ENCODE data around the gene ATP5ME.
"Not testable (repeated sequence)": the region's sequence is repeated elsewhere in the genome, so short reads cannot be mapped to it uniquely, and the experiment has no call there.

ATP5ME gene

DNA sequence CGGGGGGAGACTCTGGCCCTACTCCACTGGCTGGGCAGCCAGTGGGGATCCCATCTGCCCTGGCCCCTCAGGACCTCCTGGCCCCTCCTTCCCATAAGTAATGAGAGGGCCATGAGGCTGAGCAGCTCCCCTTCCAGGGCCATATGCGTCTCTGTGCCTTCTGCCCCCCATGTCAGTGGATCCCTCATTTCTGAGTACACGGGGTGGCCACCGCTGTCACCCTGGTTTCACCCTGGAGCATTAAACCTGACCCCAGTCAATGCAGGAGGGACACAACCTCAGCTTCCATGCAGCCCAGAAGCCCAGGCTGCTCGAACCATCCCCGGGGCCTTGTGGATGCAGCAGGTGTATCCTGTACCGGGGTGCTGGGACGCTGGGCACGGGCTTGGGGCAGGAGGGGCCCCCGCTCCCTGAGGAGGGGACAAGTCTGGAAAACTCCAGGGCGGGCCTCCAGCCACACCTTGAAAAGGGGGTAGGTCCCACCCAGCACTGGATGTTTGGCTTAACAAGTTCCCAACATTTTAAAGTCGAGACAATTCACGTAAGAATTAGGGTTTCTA is 24.2 kb downstream of the ATP5ME start:
- Mint-ChIP-seq H3K27ac (no peak overlapping the region), H3K4me1 (no peaks in the 10 kb centered on the region), H3K9me3 (peaks cover 4% of the 10 kb centered on the region), H3K27me3 (peaks cover 72% of the 10 kb centered on the region), H3K4me3 (no peak overlapping the region), H3K36me3 (no peaks in the 10 kb centered on the region)
- no peak for ATAC-seq

DNA sequence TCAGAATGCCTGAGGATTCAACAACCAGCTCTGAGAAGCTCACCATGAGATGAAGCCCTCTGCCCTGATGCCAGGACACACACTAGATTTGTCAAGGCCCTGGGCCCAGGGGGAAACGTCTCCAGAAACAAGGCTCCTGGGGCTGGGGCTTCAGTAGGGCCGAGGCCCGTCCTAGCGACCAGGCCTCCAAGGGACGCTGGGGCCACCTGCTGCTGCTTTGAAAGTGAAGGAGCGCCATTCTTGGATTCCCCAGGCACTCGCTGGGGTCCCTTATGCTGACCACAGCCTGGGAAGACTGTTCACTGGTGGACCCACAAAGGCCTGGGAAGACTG is 24.8 kb downstream of the ATP5ME start:
- ATAC-seq: no peak
- Mint-ChIP-seq H3K9me3 (peaks cover 6% of the 10 kb centered on the region), H3K4me1 (no peaks in the 10 kb centered on the region), H3K27me3 (peaks cover 72% of the 10 kb centered on the region), H3K36me3 (no peaks in the 10 kb centered on the region), H3K27ac (no peak overlapping the region), H3K4me3 (no peak overlapping the region)

GRCh38 chr4:648579-649292 is 25.3 kb downstream of the ATP5ME start:
- H3K36me3 Mint-ChIP-seq: no peaks in the 10 kb centered on the region
- no peak for ATAC-seq
- H3K4me1 Mint-ChIP-seq: no peaks in the 10 kb centered on the region

GRCh38 chr4:647481-647880 is 26.6 kb downstream of the ATP5ME start:
- no peak for ATAC-seq
- no peak overlapping the region for H3K4me3 Mint-ChIP-seq
- H3K4me1 Mint-ChIP-seq: no peaks in the 10 kb centered on the region
- peaks cover 6% of the 10 kb centered on the region for H3K9me3 Mint-ChIP-seq
- H3K36me3 Mint-ChIP-seq: no peaks in the 10 kb centered on the region
- H3K27me3 Mint-ChIP-seq: peaks cover 54% of the 10 kb centered on the region
- H3K27ac Mint-ChIP-seq: no peak overlapping the region

More at GRCh38 chr4:648579-649292, 25.3 kb downstream of the ATP5ME start:
- H3K27ac Mint-ChIP-seq: no peak overlapping the region
- peaks cover 6% of the 10 kb centered on the region for H3K9me3 Mint-ChIP-seq
- H3K4me3 Mint-ChIP-seq: no peak overlapping the region
- H3K27me3 Mint-ChIP-seq: peaks cover 67% of the 10 kb centered on the region

GRCh38 chr4:646460-646859 is 27.6 kb downstream of the ATP5ME start:
- Mint-ChIP-seq H3K27me3 (peaks cover 49% of the 10 kb centered on the region), H3K4me1 (no peaks in the 10 kb centered on the region), H3K9me3 (peaks cover 6% of the 10 kb centered on the region), H3K27ac (no peak overlapping the region), H3K4me3 (no peak overlapping the region), H3K36me3 (no peaks in the 10 kb centered on the region)
- no peak for ATAC-seq

- not testable (repeated sequence) for H3K4me1 Mint-ChIP-seq, H3K4me3 Mint-ChIP-seq, ATAC-seq, H3K36me3 Mint-ChIP-seq, H3K27ac Mint-ChIP-seq, H3K9me3 Mint-ChIP-seq
- H3K27me3 Mint-ChIP-seq: peaks cover 66% of the 10 kb centered on the region
Measured at GRCh38 chr4:642366-642765, 31.7 kb downstream of the ATP5ME start.

GRCh38 chr4:637536-638280 is 36.4 kb downstream of the ATP5ME start:
- no peak for ATAC-seq
- no peak overlapping the region for H3K4me3 Mint-ChIP-seq

DNA sequence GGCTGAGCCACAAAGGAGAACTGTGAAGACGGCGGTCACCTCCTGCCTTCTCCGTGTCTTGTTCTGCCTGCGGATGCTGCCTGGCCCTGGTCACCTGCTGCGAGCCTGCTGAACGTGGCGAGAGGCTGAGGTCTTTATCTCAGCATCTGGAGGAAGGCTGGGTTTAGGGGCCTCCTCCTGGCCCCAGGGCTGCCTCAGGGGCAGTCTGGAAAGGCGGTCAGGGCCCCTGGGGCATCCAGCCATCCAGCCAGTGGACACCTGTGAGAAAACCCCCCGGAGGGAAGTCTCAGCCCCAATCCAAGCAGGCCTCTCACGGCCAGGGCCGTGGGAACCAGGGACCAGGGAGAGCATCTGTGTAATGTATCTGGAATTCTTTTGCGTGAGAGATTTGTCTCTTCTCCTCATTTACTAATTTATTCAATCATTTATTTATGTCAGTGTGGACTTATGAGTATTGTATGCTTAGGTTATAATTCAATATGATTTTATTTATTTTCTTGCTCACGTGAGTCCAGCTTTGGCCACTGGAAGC is 37.4 kb downstream of the ATP5ME start:
- Mint-ChIP-seq H3K4me1 (no peaks in the 10 kb centered on the region), H3K36me3 (no peaks in the 10 kb centered on the region), H3K27me3 (peaks cover 61% of the 10 kb centered on the region), H3K27ac (no peak overlapping the region), H3K9me3 (peaks cover 12% of the 10 kb centered on the region), H3K4me3 (no peak overlapping the region)
- no peak for ATAC-seq

More at GRCh38 chr4:637536-638280, 36.4 kb downstream of the ATP5ME start:
- Mint-ChIP-seq H3K27me3 (peaks cover 61% of the 10 kb centered on the region), H3K9me3 (peaks cover 8% of the 10 kb centered on the region), H3K4me1 (no peaks in the 10 kb centered on the region), H3K36me3 (no peaks in the 10 kb centered on the region), H3K27ac (no peak overlapping the region)

DNA sequence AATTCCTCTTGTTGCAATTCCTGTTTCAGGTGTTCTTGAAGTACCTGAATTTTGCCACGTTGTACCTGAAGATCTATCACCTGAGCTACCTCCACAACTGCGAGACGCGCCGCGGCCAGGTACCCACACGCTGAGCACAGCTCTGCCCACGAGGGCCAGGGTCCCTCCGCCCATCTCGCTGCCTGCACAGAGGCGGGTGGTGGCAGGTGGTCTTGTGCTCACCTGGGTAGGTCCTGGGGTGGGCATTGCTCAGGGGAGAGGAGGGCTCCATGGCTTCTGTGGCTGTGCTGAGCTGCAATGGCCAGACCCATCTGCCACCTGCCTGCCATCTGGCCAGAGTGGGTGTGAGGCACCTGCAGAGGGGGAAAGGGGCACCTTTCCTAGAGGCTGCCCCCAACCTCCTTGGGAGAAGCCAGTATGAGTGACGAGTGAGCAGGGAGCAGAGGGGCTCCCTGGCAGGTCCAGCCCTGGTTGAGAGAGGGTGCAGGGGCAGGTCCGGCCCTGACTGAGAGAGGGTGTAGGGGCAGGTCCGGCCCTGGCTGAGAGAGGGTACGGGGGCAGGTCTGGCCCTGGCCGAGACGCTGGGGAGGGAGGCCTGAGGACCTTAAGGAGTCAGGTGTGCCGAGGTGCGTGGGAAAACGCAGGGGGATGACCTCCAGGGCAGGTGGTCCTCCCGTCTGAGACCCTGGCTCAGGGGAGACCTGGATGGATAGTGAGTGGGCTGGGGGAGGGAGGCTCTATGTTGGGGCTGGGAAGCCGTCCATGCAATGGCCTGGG is 38.0 kb downstream of the ATP5ME start:
- Mint-ChIP-seq H3K27ac (no peak overlapping the region), H3K27me3 (peaks cover 58% of the 10 kb centered on the region), H3K9me3 (peaks cover 18% of the 10 kb centered on the region), H3K4me3 (no peak overlapping the region), H3K4me1 (no peaks in the 10 kb centered on the region), H3K36me3 (no peaks in the 10 kb centered on the region)
- ATAC-seq: no peak

- not testable (repeated sequence) for H3K27ac Mint-ChIP-seq, H3K36me3 Mint-ChIP-seq, ATAC-seq, H3K4me1 Mint-ChIP-seq, H3K4me3 Mint-ChIP-seq
- peaks cover 50% of the 10 kb centered on the region for H3K27me3 Mint-ChIP-seq
- peaks cover 16% of the 10 kb centered on the region for H3K9me3 Mint-ChIP-seq
Measured at GRCh38 chr4:635066-635835, 38.8 kb downstream of the ATP5ME start.

DNA sequence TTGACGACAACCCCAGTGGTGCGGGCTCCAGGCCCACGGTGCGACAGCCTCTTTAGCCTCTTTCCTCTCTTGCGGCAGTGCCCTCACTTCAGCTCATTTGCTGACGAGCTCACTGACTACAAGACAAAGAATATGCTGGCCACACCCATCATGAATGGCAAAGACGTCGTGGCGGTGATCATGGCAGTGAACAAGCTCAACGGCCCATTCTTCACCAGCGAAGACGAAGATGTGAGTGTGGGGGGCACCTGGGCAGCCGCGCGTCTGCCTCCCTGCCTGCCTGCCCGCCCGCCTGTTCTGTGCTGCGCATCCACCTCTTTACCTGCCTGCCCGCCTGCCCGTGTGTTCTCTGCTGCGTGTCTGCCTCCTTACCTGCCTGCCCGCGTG is 39.5 kb downstream of the ATP5ME start:
- H3K4me3 Mint-ChIP-seq: no peak overlapping the region
- peaks cover 16% of the 10 kb centered on the region for H3K9me3 Mint-ChIP-seq
- no peak overlapping the region for H3K27ac Mint-ChIP-seq
- ATAC-seq: no peak
- H3K36me3 Mint-ChIP-seq: no peaks in the 10 kb centered on the region
- no peaks in the 10 kb centered on the region for H3K4me1 Mint-ChIP-seq
- H3K27me3 Mint-ChIP-seq: peaks cover 50% of the 10 kb centered on the region

DNA sequence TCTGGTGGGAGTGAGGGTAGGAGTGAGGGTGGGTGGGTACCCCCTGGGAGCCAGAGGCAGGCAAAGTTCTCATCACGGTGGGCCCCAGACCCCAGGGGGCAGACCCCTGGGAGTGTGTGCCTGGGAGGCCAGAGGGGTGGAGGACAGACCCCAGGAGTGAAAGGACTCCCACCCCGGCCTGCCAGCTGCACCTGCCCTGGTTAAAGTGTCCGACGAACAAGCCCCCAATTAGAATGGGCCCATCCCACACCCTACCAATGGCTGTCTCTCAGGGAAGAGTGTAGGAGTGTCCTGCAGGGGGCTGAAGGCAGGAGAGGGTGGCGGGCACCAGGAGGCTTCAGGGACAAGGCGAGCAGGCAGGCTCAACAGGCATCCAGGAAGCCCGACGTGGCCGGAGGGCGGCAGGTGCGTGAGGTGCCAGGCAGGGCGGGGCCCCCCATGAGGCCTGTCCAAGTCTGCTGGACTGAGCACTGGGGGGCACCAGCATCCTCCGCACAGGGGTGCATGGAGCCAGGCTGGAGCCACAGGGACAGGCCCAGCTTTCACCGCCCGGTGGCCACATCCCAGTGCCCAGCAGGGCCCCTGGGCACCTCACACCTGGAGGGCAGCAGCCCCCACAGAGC is 40.0 kb downstream of the ATP5ME start:
- Mint-ChIP-seq H3K4me3 (no peak overlapping the region), H3K9me3 (peaks cover 16% of the 10 kb centered on the region), H3K36me3 (no peaks in the 10 kb centered on the region), H3K27ac (no peak overlapping the region), H3K4me1 (no peaks in the 10 kb centered on the region), H3K27me3 (peaks cover 48% of the 10 kb centered on the region)
- ATAC-seq: peak; percentile 25

DNA sequence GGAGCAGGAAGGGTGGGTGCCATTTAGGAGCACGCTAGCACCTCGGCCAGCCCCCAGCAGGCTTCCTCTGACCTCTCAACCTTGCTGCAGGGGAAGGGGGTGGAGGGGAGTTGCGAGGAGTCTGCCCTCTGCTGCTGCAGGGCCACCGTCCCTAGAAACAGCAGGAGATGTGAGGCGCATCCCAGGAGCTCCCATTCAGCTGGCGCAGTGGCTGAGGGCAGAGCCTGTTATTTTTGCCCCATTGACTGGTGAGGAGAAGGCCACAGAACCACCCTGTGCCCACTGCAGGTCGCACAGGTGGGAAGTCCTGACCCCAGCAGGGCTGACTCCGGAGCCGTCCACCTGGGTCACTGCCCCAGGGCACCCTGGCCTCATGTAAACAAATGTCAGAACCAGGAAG is 40.7 kb downstream of the ATP5ME start:
- Mint-ChIP-seq H3K36me3 (no peaks in the 10 kb centered on the region), H3K4me1 (no peaks in the 10 kb centered on the region), H3K27me3 (peaks cover 41% of the 10 kb centered on the region), H3K27ac (no peak overlapping the region), H3K4me3 (no peak overlapping the region), H3K9me3 (peaks cover 16% of the 10 kb centered on the region)
- ATAC-seq: peak; percentile 13

DNA sequence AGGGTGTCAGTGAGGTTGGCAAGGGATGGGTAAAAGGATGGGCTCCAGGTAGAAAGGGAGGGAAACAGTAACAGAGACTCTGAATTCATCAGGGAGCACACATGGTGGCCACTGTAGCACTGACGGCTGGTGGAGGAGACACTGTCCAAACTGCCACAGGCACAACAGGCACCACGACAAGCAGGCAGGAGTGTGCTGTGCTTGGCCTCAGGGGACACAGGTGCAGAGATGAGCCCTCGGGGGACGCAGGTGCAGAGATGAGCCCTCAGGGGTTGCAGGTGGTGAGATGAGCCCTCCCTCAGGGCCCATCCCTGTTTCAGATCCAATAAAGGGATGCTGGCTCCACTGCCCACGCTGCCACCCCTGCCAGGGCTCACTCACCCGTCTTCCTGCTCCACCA is 41.1 kb downstream of the ATP5ME start:
- Mint-ChIP-seq H3K4me3 (no peak overlapping the region), H3K4me1 (no peaks in the 10 kb centered on the region), H3K9me3 (peaks cover 16% of the 10 kb centered on the region), H3K27me3 (peaks cover 40% of the 10 kb centered on the region), H3K27ac (no peak overlapping the region), H3K36me3 (no peaks in the 10 kb centered on the region)
- no peak for ATAC-seq

Measured in stimulated activated memory B cell treated with anti-CD40 and anti-IgM and Interleukin-4, amounts not matched to agents 10 μg/mL and 1 μg/mL and 100 μg/mL, for 72 hours (primary cell).